ENCODE results near the gene PDE6B.
"Not testable (repeated sequence)": the region's sequence is repeated elsewhere in the genome, so short reads cannot be mapped to it uniquely, and the experiment has no call there.

Gene PDE6B

GRCh38 chr4:666436-666810, 41.0 kb downstream of the PDE6B start:
- in situ Hi-C loops (cut with MboI; ENCODE audit: low pct_unique_long_range_greater_than_20kb, low sequenced_read_pairs, unreplicated experiment): no loop called here
- TF ChIP-seq CTCF (IDR thresholded peaks at IDR 0.05; ENCODE audit: extremely low read depth, insufficient read depth, missing control alignments): no peak
- DNase-seq (ENCODE audit: low spot score): no peak

DNA sequence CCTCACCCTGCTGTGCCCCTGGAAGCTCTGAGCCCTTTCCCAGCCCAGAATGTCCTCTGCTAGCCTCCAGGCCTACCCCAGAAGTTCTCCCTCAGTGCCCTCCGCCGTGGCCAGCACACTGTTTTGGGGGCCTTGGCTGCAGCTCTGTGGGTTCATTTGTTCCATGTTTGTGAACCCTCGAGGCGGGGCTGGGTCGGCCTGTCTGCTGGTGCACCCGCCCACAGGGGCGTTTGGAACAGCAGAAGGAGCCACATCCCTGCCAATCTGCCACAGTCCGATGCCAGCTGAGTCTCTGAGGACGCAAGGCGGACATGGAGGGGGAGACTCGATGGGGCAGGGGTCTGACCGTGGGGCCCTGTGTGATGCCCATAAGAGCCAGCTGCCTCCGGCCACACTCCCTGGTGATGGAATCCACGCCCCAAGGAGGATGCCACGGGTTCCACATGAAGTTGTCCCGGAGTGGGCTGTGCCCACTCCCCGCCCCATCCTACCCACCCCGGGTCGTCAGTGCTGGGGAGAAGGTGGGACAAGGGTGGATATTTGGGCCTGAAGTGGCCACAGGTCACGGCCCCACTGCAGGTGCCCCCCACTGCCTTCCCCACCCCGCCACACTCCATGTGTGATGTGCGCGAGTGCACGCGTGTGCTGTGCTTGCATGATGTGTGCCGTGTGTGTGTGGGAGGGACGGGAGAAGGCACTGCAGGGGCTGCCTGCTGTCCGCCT, 41.6 kb downstream of the PDE6B start:
- no peak for DNase-seq (ENCODE audit: low spot score)
- no peak for TF ChIP-seq CTCF (IDR thresholded peaks at IDR 0.05; ENCODE audit: extremely low read depth, insufficient read depth, missing control alignments)
- in situ Hi-C loops (cut with MboI; ENCODE audit: low pct_unique_long_range_greater_than_20kb, low sequenced_read_pairs, unreplicated experiment): no loop called here

GRCh38 chr4:667545-667925, 42.2 kb downstream of the PDE6B start:
- no peak for TF ChIP-seq CTCF (IDR thresholded peaks at IDR 0.05; ENCODE audit: extremely low read depth, insufficient read depth, missing control alignments)
- in situ Hi-C loops (cut with MboI; ENCODE audit: low pct_unique_long_range_greater_than_20kb, low sequenced_read_pairs, unreplicated experiment): no loop called here
- no peak for DNase-seq (ENCODE audit: low spot score)

- in situ Hi-C loops (cut with MboI; ENCODE audit: low pct_unique_long_range_greater_than_20kb, low sequenced_read_pairs, unreplicated experiment); DNase-seq (ENCODE audit: low spot score): not testable (repeated sequence)
These were observed 42.8 kb downstream of the PDE6B start for GRCh38 chr4:668219-668618.

GRCh38 chr4:669806-670559, 44.6 kb downstream of the PDE6B start:
- DNase-seq (ENCODE audit: low spot score); in situ Hi-C loops (cut with MboI; ENCODE audit: low pct_unique_long_range_greater_than_20kb, low sequenced_read_pairs, unreplicated experiment): not testable (repeated sequence)

DNA sequence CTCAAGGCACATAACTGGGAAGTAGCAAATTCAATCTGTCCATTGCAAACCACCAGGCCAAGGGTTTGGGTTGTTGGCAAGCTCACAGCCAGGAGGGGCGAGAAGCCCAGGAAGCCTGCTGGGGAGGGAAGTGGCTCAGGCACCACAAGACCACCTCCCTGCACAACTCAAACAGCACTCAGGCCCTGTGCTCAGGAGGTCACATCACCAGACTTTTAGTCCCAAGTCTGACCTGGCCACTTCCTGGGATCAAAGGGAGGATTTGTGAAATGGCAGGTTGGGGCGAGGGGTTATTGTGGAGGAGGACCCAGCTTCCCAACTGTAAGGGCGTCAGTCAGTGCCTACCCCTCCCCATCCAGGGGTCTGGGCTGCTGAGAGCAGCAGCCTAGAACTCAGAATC, 46.4 kb downstream of the PDE6B start:
- TF ChIP-seq CTCF (IDR thresholded peaks at IDR 0.05; ENCODE audit: extremely low read depth, insufficient read depth, missing control alignments): no peak
- in situ Hi-C loops (cut with MboI; ENCODE audit: low pct_unique_long_range_greater_than_20kb, low sequenced_read_pairs, unreplicated experiment): no loop called here
- no peak for DNase-seq (ENCODE audit: low spot score)

DNA sequence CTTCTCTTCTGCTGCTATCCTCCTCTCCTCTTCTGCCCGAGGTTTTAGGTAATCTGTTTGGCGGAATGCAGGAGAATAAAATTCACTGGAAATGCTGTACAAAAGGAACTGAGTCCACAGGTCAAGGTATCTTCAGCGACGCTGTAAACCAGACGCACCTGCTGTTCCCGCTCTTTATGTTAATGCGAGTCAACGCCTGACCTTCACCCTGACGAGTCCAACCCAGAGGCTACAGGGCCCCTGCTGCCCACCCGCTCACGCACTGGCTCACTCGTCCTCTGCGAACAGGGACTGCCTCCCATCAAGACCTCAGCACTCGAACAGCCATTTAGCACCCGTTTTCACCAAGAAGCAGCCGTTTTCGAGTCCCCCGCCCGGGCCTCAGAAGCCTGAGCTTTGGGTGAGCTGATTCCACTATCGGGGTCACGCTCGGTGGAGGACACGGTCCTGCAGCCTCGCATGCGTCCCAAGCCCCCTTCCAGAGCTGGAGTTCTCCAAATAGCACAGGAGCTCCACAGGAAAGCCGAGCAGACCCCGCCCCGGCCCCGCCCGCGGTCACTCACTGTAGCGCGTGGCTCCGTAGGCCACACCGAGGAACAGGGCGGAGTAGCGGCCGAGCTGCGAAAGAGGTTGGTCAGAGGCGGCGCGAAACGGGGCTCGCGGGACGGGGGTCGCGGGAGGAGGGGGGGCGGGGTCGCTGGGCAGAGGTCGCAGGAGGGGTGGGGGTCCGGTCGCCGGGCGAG, 48.1 kb downstream of the PDE6B start:
- in situ Hi-C loops (cut with MboI; ENCODE audit: low pct_unique_long_range_greater_than_20kb, low sequenced_read_pairs, unreplicated experiment): no loop called here
- DNase-seq (ENCODE audit: low spot score): no peak
- no peak for TF ChIP-seq CTCF (IDR thresholded peaks at IDR 0.05; ENCODE audit: extremely low read depth, insufficient read depth, missing control alignments)
